GM18858 (cell line): Measurements from ENCODE around the gene AKAP6.

Experiments used
- ATAC-seq: cut with Tn5 transposase; IDR thresholded peaks from one replicate; pipeline ENCODE4 v1.9.1; 2021; ENCODE audit not compliant: unreplicated experiment

AKAP6 gene

GRCh38 chr14:32618991-32619390 lies 289.9 kb downstream of the AKAP6 start:
- ATAC-seq = no peak

- no peak for ATAC-seq
These were observed 291.2 kb downstream of the AKAP6 start for GRCh38 chr14:32620303-32620702.

DNA sequence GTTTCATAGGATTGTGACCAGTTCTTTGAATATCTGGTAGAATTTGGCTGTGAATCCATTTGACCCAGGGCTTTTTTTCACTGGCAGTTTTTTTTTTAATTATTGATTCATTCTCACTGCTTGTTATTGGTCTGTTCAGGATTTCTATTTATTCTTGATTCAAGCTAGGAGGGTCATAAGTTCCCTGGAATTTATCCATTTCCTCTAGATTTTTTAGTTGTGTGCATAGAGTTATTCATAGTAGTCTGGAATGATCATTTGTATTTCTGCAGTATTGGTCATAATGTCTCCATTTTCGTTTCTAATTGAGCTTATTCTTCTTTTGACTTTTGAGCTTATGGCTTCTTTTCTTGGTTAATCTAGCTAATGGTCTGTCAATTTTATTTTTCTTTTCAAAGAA lies 291.6 kb downstream of the AKAP6 start:
- no peak for ATAC-seq

DNA sequence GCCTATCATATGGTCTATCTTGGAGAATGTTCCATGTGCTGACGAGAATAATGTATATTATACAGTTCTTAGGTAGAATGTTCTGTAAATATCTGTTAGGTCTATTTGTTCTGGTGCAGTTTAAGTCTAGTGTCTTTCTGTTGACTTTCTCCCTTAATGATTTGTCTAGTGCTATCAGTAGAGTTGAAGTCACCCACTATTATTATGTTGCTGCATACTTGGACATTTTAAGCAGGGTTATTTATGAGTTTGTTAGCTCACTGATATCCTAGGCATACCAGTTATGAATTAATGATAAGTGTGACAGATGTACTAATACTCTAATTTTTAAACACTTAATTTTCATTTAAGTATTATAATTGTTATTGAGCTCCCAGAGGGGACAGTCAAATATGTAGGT lies 292.5 kb downstream of the AKAP6 start:
- no peak for ATAC-seq

GRCh38 chr14:32622742-32623141 lies 293.6 kb downstream of the AKAP6 start:
- no peak for ATAC-seq

GRCh38 chr14:32623300-32624093 lies 294.4 kb downstream of the AKAP6 start:
- no peak for ATAC-seq

DNA sequence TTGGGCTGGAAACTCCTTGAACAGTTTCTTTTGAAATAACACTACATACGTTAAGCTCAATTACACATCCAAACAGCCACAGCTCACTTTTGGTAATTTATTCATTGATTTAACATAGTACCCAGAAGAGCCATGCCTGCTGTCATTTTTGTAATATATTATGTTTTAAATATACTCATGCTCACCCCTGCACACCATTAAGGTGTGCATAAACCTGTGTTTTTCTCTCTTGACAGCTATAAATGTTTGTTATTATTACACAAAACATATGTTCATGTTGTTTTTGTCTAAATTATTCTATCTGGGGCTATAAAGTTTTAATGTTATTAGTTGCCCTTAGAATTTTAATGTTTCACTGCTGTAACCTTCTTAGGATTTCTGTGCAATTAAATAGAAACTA lies 296.1 kb downstream of the AKAP6 start:
- no peak for ATAC-seq

DNA sequence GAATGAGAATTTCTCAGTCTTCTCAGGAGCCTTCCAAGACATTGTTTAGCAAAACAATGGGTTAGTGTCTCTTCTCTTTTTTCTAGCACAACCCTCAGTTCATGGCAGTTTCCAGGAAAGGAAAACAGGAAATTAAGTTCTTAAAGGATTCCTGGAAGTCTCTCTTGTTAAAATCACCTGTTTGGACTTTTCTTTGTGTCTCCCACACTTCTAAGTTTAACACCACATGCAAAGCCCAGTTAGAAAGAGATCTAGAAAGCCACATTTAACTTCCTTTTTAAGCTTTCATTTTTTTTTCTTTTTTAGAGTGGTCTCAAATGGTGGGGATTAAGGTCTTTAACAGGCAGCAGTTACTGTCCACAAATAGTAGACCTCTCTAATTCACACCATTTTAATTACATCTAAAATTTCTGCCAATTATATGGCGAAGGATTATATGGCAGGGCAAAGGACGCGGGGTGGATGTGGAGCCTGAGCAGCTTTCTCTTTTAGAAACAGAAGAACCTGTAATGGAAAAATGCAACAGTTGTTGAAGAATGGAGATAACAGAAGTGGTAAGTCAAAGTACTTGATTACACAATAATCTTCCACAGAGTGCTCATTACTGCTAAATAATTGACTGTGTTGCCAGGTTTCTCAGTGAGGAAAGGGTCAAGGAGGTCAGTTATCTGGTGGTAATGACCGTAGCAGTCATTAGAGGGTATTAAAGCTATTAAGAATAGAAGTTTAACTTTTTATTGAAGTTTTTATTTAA lies 298.6 kb downstream of the AKAP6 start:
- no peak for ATAC-seq

DNA sequence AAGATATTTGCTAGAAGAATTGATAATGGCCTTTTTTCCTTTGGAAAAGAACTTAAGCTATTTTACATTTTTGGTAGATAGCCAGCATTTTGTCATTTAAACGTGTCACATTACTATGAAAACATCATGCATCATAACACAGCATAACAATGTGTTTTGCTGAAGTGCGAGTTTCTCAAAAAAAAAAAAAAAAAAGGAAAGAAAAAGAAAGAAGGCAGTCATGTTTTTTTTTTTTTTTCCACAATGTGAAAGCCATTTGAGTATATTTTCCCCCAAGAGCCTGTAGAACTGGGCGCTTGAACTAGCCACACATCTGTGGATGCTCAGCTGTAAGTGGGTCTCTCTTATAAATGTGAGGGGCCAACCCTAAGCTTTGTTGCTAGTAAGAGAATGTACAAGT lies 300.1 kb downstream of the AKAP6 start:
- no peak for ATAC-seq

DNA sequence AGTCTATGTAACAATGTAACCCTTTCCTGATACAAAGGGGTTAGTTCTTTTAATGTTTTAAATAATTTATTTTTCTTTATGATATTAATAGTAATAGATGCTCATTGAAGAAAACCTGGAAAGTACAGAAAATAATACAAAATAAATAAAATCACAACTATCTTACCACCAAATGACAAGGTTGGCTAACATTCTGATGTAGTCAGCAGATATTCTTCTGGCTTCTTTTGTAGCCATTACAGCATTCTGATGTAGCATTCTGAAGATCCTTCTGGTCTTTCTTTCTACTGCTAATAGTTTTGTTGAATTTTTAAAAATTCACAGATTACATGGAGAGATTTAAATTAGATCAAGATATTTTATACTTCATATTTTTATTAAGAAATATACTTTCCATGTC lies 301.6 kb downstream of the AKAP6 start:
- ATAC-seq = no peak

DNA sequence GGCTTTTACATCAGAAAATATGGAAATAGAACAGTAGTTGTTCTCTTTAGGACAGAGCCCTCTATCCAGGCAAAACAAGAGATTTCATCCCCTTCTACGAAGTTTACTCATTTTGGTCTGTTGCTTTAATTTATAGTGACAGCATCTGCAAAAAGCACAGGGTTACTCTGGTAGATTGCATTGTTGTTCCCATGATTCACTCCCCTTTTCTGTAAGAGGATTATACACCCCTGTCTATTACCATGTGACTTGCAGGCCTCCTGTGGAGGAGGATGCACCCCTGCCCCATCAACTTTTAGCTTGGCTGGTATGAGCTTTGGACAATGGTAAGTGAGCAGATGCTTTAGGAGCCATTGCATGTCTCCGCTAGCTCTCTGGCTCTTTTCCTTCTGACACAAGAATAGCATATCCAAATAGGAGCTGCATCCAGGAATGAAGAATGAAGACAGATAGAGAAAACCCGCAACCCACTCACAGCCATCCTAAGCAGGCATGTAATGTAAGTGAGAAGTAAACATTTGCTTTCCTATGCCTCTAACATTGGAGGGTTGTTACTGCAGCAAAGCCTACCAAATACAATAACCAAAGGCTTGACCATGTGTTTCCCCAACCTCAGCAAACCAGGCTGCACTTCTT lies 304.2 kb downstream of the AKAP6 start:
- no peak for ATAC-seq

DNA sequence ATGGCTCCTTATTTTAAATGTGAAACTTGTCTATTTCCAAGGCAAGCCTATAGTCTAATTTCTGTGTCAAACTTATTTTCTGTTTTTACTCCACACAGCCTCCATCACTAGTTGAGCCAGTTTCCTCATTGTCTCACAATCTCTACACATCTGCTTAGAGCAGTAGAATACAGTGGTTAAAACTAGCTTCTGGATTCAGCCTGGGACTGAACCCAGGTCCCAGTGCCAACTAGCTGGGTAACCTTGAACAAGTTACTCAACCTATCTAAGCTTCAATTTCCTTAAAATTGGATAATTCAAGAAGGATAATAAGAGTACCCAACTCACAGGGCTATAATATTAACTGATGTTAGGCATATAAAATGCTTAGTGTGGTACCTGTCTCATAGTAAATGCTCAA lies 304.8 kb downstream of the AKAP6 start:
- no peak for ATAC-seq

DNA sequence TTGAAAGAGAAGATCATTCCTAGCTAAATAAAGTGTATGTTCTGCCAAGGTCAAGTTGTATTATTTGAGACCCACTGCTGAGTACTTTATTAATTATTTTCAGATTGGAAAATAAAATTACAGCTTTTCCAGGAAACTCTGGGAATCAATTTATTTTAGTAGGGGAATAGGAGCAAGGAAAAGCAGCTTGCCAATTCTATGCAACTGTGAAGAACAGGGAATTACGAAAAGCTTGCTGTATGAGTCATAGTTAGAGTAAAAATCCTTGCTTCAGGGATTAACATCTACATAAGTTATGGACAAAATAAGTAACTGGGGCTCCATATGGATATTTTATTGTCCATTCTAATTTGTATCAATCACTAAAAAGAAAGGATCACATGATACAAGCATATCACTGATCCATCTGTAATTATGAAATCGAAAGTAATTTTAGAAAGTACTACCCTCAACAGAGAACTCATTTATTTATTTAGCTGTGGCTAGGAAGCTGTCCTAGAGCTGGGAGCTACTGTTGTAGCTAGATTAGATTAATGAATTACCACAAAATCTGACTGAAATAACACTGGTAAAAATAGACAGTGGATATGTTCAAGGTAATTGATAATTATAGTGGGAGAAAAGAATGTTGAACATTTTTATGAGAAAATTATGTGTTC lies 306.1 kb downstream of the AKAP6 start:
- peak; percentile 66 for ATAC-seq

GRCh38 chr14:32637582-32637981 lies 308.5 kb downstream of the AKAP6 start:
- ATAC-seq = no peak

GRCh38 chr14:32639208-32639607 lies 310.1 kb downstream of the AKAP6 start:
- no peak for ATAC-seq

DNA sequence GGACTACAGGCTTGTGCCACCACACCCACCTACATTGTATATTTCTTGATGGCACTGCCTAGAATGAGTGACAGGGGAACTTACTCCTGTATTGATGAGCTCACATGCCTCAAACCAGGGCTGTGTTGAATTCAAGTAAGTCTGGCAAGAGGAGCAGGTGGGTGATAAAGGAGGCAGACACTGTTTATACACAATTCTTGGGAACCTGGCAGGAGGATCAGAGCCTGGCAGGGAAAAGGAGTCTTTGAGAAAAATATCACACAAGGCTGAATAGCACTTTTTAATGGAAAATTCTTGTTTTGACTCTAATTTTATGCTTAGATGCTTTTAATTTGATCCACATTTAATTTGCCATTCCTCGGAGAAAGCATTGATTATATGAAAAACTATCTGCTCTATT lies 316.5 kb downstream of the AKAP6 start:
- no peak for ATAC-seq

DNA sequence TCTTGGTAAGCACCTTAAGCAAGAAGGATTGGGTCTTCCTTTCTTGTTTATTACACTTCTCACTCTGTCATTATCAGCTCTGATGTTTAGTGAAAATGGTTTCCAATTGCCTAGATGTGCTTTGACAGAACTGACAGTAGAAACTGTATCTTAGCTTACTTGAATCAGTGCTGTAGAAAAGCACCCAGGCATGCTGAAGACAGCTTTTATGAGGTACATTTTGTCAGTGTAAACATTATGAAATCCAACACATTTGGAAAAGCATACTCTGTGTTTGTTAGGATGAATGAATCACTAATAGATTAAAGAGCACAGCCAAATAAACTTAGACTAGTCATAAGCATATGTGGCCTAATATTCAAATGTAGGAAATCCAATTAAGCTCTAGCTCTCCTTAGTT lies 319.3 kb downstream of the AKAP6 start:
- no peak for ATAC-seq

- no peak for ATAC-seq
These were observed 320.9 kb downstream of the AKAP6 start for GRCh38 chr14:32650030-32650429.

- ATAC-seq = no peak
These were observed 321.6 kb downstream of the AKAP6 start for GRCh38 chr14:32650665-32651064.

- ATAC-seq = no peak
These were observed 325.0 kb downstream of the AKAP6 start for GRCh38 chr14:32654106-32654505.

DNA sequence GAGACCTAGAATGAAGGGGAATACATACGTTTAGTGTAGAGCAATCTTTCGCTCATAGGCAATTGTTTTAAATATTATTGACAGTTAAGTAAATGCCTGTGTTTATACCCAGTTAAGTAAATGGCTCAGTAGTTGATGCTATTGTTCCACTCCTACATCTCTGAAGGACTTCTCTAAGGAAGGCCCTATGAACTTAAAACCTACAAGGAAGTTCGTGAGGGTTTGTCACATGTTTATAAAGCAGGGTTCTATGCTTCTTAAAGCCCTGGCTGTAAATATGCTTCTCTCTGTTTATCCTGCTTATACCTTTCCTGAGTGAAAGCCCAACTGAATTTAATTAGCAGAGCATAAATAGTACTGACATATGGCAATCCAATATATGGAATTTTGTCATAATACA lies 327.5 kb downstream of the AKAP6 start:
- no peak for ATAC-seq

GRCh38 chr14:32657081-32657480 lies 328.0 kb downstream of the AKAP6 start:
- ATAC-seq = peak; percentile 71
